HG03280 (cell line): ENCODE data around the gene MYO1E.
"Not testable (repeated sequence)": the region's sequence is repeated elsewhere in the genome, so short reads cannot be mapped to it uniquely, and the experiment has no call there.

Experiments
- ATAC-seq: cut with Tn5 transposase; IDR thresholded peaks from one replicate; pipeline ENCODE4 v1.9.1; 2021; ENCODE audit warnings: mild to moderate bottlenecking, moderate library complexity; ENCODE audit not compliant: unreplicated experiment

MYO1E gene

DNA sequence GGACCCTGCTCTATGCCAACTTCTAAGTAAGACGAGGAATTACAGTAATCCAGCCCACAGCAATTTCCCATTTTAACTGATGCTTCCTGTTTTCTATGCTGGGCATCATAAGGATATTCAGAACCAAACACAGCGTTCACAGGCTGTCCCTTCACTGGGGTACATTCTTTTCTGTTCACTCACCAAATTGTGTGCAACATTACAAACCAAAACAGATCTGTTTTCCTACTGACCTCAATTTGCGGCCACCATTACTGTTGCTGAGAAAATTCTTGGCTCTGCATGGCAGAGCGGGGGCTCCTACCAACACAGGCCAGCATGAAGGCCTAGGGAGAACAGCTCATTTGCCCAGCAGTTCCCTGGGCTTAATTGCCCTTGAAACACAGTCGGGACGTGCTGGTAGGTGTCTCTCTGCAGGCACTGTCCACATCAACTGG lies 76.5 kb downstream of the MYO1E start:
- no peak for ATAC-seq

DNA sequence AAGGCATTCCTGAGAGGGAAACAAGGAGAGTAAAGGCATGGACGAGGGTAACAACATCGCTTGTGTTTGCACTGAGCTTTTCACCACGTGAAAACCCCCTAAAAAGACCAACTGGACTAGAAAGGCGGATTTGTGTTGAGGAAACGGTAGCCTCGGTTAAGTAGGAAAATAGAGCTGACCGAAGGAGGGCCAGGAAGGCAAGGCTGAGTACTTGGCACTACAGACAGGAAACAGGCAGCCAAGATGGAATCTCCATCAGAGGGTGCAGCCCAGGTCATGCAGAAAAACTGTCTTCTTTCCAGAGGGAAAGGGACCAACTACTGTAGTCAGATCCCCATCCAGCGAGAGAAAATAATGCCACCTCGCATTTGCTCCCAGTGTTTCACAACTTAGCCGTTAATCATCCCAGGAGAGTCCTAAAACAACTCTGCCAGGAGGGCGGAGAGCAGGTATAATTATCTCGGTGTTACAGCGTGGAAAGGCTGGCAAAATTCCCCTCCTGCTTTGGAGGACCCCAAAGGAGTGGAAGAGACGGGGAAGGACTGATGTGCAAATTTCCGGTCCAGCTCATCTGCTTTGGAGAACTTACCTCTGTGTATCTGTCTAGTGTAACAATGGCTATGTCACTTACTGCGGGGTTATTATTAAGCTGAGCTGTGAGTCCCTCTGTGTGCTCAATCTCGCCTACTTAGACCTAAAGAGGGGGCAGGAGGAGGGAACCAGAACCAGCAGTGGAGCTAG lies 77.2 kb downstream of the MYO1E start:
- ATAC-seq: no peak

GRCh38 chr15:59294574-59295260 lies 78.0 kb downstream of the MYO1E start:
- ATAC-seq: no peak

- ATAC-seq: no peak
Measured at GRCh38 chr15:59292442-59293151, 80.1 kb downstream of the MYO1E start.

GRCh38 chr15:59291213-59291549 lies 81.5 kb downstream of the MYO1E start:
- no peak for ATAC-seq

GRCh38 chr15:59290295-59291212 lies 82.1 kb downstream of the MYO1E start:
- ATAC-seq: peak; percentile 54

DNA sequence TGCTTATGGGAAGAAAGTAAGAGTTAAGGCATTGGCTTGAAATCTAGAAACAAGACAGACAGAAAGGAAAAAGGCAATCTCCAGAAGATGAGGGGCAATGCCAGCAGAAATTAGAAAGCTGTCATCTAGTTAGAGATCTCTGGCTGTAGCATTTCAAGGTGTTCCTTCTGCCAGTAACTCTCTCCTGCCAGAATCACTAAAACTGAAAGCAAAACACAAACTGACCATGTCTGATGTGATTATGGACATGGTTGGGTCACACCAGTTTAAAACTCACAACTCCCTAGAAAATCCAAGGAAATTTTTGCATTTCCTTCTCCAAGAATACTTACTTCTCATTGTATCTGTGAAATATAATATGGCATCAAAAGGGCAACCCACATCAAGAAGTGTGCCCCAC lies 83.1 kb downstream of the MYO1E start:
- no peak for ATAC-seq

DNA sequence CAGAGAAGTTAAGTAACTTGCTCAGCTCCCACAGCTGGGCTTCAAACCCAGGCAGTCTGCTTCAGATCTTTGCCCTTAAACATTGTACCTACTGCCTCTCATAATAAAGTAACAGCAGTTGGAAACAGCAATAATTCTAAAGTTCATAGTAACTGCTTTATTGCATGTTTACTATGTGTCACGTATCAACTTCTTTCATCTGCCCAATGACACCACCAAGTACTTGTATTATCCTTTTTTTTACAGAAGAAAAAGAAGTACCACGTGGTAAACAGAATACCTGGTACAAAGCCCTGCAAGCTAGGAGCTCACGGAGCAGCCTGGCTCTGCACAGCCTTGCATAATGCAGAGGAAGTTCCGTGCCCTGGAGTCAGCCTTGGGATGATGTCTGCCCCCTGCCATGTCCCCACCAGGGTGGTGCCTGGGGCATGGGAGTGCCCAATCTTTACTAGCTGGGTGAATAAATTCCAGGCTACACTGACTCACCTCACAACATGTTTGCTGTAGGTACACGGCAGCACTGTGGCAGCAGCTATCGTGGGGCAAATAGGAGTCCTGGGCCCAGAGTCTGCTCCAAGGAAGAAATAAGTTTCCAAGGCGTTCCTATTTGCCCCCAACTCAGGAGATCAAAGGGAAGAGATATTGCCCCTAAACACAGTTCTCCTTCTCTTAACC lies 88.8 kb downstream of the MYO1E start:
- ATAC-seq: no peak

- no peak for ATAC-seq
Measured at GRCh38 chr15:59282515-59283337, 89.9 kb downstream of the MYO1E start.

GRCh38 chr15:59281699-59282098 lies 91.0 kb downstream of the MYO1E start:
- ATAC-seq: no peak

DNA sequence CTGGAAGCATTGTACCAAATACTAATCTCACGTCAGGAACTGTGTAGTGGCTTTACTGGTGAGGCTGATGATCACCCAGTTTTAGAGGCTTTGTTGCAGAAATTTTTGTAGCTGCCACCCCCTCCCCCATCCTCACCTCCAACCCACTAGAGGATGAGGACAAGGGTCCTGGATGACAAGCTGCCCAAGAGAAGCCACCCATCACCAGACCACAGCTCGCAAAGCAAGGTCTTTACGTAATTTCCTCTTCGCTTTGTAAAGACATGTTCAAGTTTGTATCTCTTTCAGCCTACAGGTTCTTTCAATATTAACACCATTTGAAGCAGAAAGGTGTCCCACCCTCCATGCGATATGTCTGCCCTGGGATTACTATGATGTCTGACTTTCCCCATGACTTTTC lies 91.8 kb downstream of the MYO1E start:
- ATAC-seq: no peak

DNA sequence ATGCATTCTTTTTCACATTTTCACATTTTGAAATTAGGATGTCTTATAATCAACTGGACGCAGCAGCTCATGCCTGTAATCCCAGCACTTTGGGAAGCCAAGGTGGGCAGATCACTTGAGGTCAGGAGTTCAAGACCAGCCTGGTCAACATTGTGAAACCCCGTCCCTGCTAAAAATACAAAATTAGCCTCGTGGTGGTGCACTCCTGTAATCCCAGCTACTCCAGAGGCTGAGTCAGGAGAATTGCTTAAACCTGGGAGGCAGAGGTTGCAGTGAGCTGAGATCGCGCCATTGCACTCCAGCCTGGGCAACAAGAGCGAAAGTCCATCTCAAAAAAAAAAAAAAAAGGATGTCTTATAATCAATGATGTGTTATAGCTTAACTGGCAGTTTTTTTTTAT lies 92.4 kb downstream of the MYO1E start:
- ATAC-seq: not testable (repeated sequence)

DNA sequence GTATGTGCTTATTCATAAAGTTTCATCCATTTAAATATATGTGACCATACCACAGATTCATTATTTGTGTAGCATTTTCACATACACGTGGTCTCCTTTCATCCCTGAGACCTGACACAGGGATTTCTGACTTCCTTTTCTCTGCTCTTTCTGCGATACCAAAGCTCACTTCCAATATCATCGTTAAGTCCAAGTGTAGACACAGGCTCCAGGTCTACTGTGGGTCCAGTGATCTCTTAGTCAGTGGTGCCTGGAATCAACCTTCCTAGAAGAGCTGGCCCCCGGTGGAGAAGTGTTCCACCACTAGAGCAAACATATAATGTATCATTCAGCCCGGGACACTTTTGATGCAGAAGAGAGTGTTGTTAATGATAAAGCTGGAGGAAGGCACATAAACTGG lies 93.6 kb downstream of the MYO1E start:
- ATAC-seq: no peak

DNA sequence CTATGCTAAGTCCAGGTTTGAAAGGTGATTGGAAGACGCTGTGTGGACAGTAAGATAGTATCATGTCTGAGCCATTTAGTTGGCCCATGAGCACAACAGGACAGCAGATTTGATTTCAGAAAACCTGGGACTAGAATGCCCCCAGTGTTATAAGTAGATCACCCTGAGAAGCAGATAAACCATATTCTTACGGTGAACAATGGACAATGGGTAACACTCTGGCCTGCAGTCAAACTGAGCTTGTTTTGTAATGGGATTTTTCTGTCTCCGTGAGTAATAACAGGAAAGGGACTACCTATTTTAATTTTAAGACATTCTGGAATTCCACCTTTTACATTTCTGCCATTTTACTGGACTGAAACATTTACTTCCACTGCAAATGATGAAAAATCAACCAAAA lies 94.6 kb downstream of the MYO1E start:
- no peak for ATAC-seq

DNA sequence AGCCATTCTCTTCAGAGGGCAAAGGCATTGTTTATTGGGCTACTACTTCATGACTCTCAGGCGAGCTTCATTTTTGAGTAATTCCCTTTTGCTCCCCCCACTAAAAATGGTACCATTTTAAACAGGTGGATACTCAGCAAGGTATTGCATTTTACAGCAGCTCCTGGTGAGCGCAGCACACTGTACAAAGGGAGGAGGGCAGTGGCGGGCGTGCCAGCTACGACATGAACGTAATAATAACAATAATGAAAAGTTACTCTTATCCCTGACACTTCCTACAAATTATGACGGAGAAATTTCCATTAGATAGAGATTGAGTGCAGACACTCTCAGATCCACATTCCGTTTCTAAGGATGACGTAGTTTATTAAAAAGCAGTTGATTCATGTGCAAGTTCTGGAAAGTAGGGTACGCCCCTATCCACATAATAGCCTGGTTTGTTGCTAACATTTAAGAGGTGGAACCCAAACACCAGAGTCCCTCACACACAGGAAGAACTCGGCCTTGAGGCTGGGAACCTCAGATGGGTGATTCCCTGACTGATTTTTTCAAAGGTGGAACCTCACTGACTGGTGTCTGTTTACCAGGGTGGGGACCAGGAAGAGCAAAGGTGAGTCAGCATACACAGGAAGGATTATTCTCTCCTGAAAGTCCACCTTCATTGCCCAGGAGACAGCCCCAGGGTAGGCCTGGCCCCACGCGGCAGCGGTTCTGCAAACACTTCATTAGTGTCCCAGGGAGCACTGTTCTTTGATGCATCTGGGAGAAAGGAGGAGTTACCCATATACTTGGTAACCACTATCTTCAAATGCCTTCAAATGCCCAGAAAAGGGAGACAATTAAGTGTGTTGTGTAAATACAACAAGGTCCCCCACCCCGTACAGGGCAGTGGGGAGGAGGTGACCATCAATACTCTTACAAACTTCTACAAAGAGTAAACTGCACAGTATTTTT lies 96.2 kb downstream of the MYO1E start:
- ATAC-seq: no peak

GRCh38 chr15:59274126-59274970 lies 98.3 kb downstream of the MYO1E start:
- ATAC-seq: no peak

DNA sequence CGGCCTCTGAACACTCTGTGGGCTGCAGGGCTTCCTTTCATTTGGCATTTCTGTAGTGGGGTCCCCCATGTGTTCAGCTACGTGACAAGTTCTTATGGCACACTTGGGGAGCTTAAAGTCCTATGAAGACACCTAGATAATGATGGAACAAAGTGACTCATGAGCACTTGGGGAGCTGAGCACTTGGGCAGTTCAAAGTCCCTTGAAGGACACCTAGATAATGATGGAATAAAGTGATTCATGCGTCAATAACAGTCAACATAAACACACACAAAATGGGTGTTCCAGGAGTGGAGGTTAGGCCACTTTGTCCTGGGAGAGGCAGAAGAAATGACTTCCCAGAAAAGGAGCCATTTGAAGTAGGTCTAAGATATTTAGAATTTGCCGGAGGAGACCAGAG lies 99.4 kb downstream of the MYO1E start:
- no peak for ATAC-seq
